HepG2 (cell line): ENCODE results near the gene PXMP4. TPM values are rescaled to one million over a fixed set of nuclear protein-coding genes. Genes with fewer than 3 reads are reported as not detected.

Experiments
- BORCS8-MEF2B ChIP-seq: sonication (generic); formaldehyde crosslinking; IDR thresholded peaks from 2 replicates; pipeline ENCODE4 v1.8.0; 2022; ENCODE audit warnings: mild to moderate bottlenecking, missing genetic modification reagents
- CCAR2 ChIP-seq: fragments of 200-400 bp; formaldehyde crosslinking; optimal IDR thresholded peaks from 2 replicates; pipeline ENCODE3; 2018; ENCODE audit warnings: low read depth, mild to moderate bottlenecking, low read length, moderate library complexity
- CEBPG ChIP-seq: IDR thresholded peaks from 2 replicates; pipeline ENCODE4 v1.6.1; 2016
- IRF2 ChIP-seq: IDR thresholded peaks from 2 replicates; pipeline ENCODE4 v1.6.1; 2018; ENCODE audit warnings: missing genetic modification reagents, missing compliant biosample characterization
- KLF11 ChIP-seq: IDR thresholded peaks from 2 replicates; pipeline ENCODE4 v1.6.1; 2016; ENCODE audit warnings: missing compliant biosample characterization
- MAF1 ChIP-seq: sonication (generic); formaldehyde crosslinking; IDR thresholded peaks from 2 replicates; pipeline ENCODE4 v1.5.0; 2020; ENCODE audit warnings: missing genetic modification reagents, borderline replicate concordance
- PTBP1 ChIP-seq: fragments of 200-400 bp; formaldehyde crosslinking; IDR thresholded peaks from 2 replicates; pipeline ENCODE4 v1.6.1; 2018; ENCODE audit warnings: low read length, low read depth; ENCODE audit not compliant: poor library complexity, severe bottlenecking
- ZNF552 ChIP-seq: sonication (generic); formaldehyde crosslinking; IDR thresholded peaks from 2 replicates; pipeline ENCODE4 v1.9.0; 2022; ENCODE audit warnings: missing genetic modification reagents, mild to moderate bottlenecking, borderline replicate concordance
- polyA plus RNA-seq, 8 experiments: library from polyadenylated mRNA; depleted of rRNA in 3 of 8; stranded (reverse) in 7 of 8; unstranded in 1 of 8; fragments of >200 nt; fragmentation: Illumina TruSeq in 4 of 8; extraction: Trizol in 4 of 8; gene quantifications; 2 replicates each; pipeline versions ENCODE4 v1.2.1 to v1.2.3, GENCODE V29; 2011 to 2016; ENCODE audit warnings: low read depth in 4 of 8, missing spikeins in 1 of 8, mixed read lengths in 1 of 8; ENCODE audit not compliant: insufficient read depth in 1 of 8
- total RNA-seq, 5 experiments: library from RNA; depleted of rRNA; stranded (reverse); fragments of >200 nt; fragmentation: Illumina TruSeq; extraction: Trizol; gene quantifications; 2 replicates each; pipeline ENCODE4 v1.2.3, GENCODE V29; 2016; ENCODE audit warnings: low read depth in 1 of 5
- TF ChIP-seq, protein P1 (sequence below): sonication (generic); formaldehyde crosslinking; conservative IDR thresholded peaks from 2 replicates; pipeline ENCODE4 v1.8.1; 2023; ENCODE audit warnings: missing genetic modification reagents
- TF ChIP-seq, protein P2 (sequence below): IDR thresholded peaks from 2 replicates; pipeline ENCODE4 v1.6.1; 2016
- TF ChIP-seq, protein P3 (sequence below): sonication (generic); formaldehyde crosslinking; IDR thresholded peaks from 2 replicates; pipeline ENCODE4 v1.4.0; 2020; ENCODE audit warnings: mild to moderate bottlenecking, low read depth, missing genetic modification reagents
- TF ChIP-seq, protein P4 (sequence below): sonication (generic); formaldehyde crosslinking; IDR thresholded peaks from 2 replicates; pipeline ENCODE4 v1.4.0; 2020; ENCODE audit warnings: missing genetic modification reagents, borderline replicate concordance
- TF ChIP-seq, protein P5 (sequence below): sonication (generic); formaldehyde crosslinking; IDR thresholded peaks from 2 replicates; pipeline ENCODE4 v1.8.0; 2022; ENCODE audit warnings: mild to moderate bottlenecking, missing genetic modification reagents
- TF ChIP-seq, protein P6 (sequence below): IDR thresholded peaks from 2 replicates; pipeline ENCODE4 v1.4.0; 2020; ENCODE audit warnings: mild to moderate bottlenecking, missing genetic modification reagents
- TF ChIP-seq, protein P7 (sequence below): sonication (generic); formaldehyde crosslinking; IDR thresholded peaks from 2 replicates; pipeline ENCODE4 v1.5.1; 2020; ENCODE audit warnings: mild to moderate bottlenecking, moderate library complexity, missing genetic modification reagents

The PXMP4 gene
- total and polyA plus RNA-seq, 2 of the 13 experiments (the other 11 are each of a cell fraction or from before 2014, with no cell fraction given) = not detected

DNA sequence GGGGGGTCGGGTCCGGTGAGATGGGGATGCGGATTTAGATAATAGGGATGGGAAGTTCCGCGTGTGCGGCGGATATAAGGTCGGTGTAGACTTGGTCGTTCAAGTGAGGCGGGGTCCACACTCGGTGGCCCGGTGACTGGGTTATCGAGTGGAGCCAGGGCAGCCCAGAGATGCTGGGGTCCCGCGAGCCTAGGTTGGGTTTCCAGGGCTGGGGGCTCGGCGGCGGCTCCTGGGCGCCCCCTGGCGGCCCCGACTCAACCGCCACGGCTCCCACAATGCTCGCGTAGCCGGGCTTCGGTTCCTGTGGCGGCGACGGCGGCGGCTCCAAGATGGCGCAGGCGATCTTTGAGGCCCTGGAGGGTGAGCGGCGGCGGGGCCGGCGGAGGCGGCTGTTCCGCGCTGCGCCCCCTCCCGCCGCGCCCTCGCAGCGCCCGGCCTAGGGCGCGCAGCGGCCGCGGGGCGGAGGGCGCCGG lies 11.6 kb upstream of the PXMP4 start, which contains the start of gene ZNF341 (continued):
- TF ChIP-seq, protein P1, sequence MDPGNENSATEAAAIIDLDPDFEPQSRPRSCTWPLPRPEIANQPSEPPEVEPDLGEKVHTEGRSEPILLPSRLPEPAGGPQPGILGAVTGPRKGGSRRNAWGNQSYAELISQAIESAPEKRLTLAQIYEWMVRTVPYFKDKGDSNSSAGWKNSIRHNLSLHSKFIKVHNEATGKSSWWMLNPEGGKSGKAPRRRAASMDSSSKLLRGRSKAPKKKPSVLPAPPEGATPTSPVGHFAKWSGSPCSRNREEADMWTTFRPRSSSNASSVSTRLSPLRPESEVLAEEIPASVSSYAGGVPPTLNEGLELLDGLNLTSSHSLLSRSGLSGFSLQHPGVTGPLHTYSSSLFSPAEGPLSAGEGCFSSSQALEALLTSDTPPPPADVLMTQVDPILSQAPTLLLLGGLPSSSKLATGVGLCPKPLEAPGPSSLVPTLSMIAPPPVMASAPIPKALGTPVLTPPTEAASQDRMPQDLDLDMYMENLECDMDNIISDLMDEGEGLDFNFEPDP (CRISPR knock-in tag) = no peak
- TF ChIP-seq, protein P2, sequence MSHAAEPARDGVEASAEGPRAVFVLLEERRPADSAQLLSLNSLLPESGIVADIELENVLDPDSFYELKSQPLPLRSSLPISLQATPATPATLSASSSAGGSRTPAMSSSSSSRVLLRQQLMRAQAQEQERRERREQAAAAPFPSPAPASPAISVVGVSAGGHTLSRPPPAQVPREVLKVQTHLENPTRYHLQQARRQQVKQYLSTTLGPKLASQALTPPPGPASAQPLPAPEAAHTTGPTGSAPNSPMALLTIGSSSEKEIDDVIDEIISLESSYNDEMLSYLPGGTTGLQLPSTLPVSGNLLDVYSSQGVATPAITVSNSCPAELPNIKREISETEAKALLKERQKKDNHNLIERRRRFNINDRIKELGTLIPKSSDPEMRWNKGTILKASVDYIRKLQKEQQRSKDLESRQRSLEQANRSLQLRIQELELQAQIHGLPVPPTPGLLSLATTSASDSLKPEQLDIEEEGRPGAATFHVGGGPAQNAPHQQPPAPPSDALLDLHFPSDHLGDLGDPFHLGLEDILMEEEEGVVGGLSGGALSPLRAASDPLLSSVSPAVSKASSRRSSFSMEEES (CRISPR knock-in tag) = 0 out of 2 replicates have a peak, but pooled peaks have one; percentile 29
- TF ChIP-seq, protein P3, sequence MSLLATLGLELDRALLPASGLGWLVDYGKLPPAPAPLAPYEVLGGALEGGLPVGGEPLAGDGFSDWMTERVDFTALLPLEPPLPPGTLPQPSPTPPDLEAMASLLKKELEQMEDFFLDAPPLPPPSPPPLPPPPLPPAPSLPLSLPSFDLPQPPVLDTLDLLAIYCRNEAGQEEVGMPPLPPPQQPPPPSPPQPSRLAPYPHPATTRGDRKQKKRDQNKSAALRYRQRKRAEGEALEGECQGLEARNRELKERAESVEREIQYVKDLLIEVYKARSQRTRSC (CRISPR knock-in tag) = no peak
- TF ChIP-seq, protein P4, sequence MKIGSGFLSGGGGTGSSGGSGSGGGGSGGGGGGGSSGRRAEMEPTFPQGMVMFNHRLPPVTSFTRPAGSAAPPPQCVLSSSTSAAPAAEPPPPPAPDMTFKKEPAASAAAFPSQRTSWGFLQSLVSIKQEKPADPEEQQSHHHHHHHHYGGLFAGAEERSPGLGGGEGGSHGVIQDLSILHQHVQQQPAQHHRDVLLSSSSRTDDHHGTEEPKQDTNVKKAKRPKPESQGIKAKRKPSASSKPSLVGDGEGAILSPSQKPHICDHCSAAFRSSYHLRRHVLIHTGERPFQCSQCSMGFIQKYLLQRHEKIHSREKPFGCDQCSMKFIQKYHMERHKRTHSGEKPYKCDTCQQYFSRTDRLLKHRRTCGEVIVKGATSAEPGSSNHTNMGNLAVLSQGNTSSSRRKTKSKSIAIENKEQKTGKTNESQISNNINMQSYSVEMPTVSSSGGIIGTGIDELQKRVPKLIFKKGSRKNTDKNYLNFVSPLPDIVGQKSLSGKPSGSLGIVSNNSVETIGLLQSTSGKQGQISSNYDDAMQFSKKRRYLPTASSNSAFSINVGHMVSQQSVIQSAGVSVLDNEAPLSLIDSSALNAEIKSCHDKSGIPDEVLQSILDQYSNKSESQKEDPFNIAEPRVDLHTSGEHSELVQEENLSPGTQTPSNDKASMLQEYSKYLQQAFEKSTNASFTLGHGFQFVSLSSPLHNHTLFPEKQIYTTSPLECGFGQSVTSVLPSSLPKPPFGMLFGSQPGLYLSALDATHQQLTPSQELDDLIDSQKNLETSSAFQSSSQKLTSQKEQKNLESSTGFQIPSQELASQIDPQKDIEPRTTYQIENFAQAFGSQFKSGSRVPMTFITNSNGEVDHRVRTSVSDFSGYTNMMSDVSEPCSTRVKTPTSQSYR (CRISPR knock-in tag) = no peak
- TF ChIP-seq ZNF552 (0 out of 2 replicates have a peak, but pooled peaks have one; percentile 42), MAF1 (0 out of 2 replicates have a peak, but pooled peaks have one; percentile 55), CEBPG (CRISPR knock-in tag) (0 out of 2 replicates have a peak, but pooled peaks have one; percentile 35), PTBP1 (no peak), IRF2 (CRISPR knock-in tag) (no peak; the same call in 1 of the 2 replicates), CCAR2 (no peak), BORCS8-MEF2B (CRISPR knock-in tag) (no peak), KLF11 (CRISPR knock-in tag) (0 out of 2 replicates have a peak, but pooled peaks have one; percentile 46)
- TF ChIP-seq, protein P5, sequence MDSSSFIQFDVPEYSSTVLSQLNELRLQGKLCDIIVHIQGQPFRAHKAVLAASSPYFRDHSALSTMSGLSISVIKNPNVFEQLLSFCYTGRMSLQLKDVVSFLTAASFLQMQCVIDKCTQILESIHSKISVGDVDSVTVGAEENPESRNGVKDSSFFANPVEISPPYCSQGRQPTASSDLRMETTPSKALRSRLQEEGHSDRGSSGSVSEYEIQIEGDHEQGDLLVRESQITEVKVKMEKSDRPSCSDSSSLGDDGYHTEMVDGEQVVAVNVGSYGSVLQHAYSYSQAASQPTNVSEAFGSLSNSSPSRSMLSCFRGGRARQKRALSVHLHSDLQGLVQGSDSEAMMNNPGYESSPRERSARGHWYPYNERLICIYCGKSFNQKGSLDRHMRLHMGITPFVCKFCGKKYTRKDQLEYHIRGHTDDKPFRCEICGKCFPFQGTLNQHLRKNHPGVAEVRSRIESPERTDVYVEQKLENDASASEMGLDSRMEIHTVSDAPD (CRISPR knock-in tag) = no peak
- TF ChIP-seq, protein P6, sequence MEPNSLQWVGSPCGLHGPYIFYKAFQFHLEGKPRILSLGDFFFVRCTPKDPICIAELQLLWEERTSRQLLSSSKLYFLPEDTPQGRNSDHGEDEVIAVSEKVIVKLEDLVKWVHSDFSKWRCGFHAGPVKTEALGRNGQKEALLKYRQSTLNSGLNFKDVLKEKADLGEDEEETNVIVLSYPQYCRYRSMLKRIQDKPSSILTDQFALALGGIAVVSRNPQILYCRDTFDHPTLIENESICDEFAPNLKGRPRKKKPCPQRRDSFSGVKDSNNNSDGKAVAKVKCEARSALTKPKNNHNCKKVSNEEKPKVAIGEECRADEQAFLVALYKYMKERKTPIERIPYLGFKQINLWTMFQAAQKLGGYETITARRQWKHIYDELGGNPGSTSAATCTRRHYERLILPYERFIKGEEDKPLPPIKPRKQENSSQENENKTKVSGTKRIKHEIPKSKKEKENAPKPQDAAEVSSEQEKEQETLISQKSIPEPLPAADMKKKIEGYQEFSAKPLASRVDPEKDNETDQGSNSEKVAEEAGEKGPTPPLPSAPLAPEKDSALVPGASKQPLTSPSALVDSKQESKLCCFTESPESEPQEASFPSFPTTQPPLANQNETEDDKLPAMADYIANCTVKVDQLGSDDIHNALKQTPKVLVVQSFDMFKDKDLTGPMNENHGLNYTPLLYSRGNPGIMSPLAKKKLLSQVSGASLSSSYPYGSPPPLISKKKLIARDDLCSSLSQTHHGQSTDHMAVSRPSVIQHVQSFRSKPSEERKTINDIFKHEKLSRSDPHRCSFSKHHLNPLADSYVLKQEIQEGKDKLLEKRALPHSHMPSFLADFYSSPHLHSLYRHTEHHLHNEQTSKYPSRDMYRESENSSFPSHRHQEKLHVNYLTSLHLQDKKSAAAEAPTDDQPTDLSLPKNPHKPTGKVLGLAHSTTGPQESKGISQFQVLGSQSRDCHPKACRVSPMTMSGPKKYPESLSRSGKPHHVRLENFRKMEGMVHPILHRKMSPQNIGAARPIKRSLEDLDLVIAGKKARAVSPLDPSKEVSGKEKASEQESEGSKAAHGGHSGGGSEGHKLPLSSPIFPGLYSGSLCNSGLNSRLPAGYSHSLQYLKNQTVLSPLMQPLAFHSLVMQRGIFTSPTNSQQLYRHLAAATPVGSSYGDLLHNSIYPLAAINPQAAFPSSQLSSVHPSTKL (CRISPR knock-in tag) = peak; percentile 60; the same call in 1 of the 2 replicates
- TF ChIP-seq, protein P7, sequence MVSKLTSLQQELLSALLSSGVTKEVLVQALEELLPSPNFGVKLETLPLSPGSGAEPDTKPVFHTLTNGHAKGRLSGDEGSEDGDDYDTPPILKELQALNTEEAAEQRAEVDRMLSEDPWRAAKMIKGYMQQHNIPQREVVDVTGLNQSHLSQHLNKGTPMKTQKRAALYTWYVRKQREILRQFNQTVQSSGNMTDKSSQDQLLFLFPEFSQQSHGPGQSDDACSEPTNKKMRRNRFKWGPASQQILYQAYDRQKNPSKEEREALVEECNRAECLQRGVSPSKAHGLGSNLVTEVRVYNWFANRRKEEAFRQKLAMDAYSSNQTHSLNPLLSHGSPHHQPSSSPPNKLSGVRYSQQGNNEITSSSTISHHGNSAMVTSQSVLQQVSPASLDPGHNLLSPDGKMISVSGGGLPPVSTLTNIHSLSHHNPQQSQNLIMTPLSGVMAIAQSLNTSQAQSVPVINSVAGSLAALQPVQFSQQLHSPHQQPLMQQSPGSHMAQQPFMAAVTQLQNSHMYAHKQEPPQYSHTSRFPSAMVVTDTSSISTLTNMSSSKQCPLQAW (CRISPR knock-in tag) = peak; percentile 68; the same call in 1 of the 2 replicates
